Measurements from ENCODE around the gene ABCB6.
"Not testable (repeated sequence)": the region's sequence is repeated elsewhere in the genome, so short reads cannot be mapped to it uniquely, and the experiment has no call there.

Gene ABCB6

GRCh38 chr2:219218732-219219701, at the start of gene ABCB6:
TSS of gene ABCB6 (minus strand) at chr2:219218958. CDS start at chr2:219218673, 285 bp downstream.
- DNase-seq = no peak

GRCh38 chr2:219268294-219268693, 49.5 kb upstream of the ABCB6 start:
- no peak for DNase-seq

GRCh38 chr2:219266886-219267285, 48.1 kb upstream of the ABCB6 start:
- no peak for DNase-seq

GRCh38 chr2:219266232-219266631, 47.5 kb upstream of the ABCB6 start:
- no peak for DNase-seq

- no peak for DNase-seq
These were observed 42.5 kb upstream of the ABCB6 start for GRCh38 chr2:219261024-219261855.

- not testable (repeated sequence) for DNase-seq
These were observed 40.2 kb upstream of the ABCB6 start for GRCh38 chr2:219258942-219259341.

GRCh38 chr2:219254590-219255201, 35.9 kb upstream of the ABCB6 start:
- peak in 1 of 2 experiments; percentile 3 for DNase-seq

- DNase-seq = peak; percentile 2 to 9
These were observed 35.2 kb upstream of the ABCB6 start, which contains the start of gene TUBA4A for GRCh38 chr2:219253753-219254589. TSS of gene TUBA4A (minus strand) at chr2:219253918. CDS start at chr2:219253858, 60 bp downstream.

- peak in 1 of 2 experiments; percentile 1 for DNase-seq
These were observed 34.4 kb upstream of the ABCB6 start, which contains the start of gene TUBA4B for GRCh38 chr2:219252900-219253752. TSS of gene TUBA4B (plus strand) at chr2:219253243. CDS start at chr2:219253408, 165 bp downstream.

- DNase-seq = no peak
These were observed 33.8 kb upstream of the ABCB6 start for GRCh38 chr2:219252570-219252899.

GRCh38 chr2:219252084-219252483, 33.3 kb upstream of the ABCB6 start:
- DNase-seq = no peak

GRCh38 chr2:219251656-219252055, 32.9 kb upstream of the ABCB6 start:
- no peak for DNase-seq

- peak in 1 of 2 experiments; percentile 21 for DNase-seq
These were observed 31.5 kb upstream of the ABCB6 start for GRCh38 chr2:219250049-219250781.

GRCh38 chr2:219249203-219249980, 30.6 kb upstream of the ABCB6 start:
- peak; percentile 63 to 67 for DNase-seq

GRCh38 chr2:219248845-219249202, 30.1 kb upstream of the ABCB6 start:
- DNase-seq = no peak

- peak; percentile 11 to 42 for DNase-seq
These were observed 29.2 kb upstream of the ABCB6 start for GRCh38 chr2:219247678-219248642.

- DNase-seq = no peak
These were observed 27.8 kb upstream of the ABCB6 start for GRCh38 chr2:219246559-219246958.

GRCh38 chr2:219245899-219246230, 27.1 kb upstream of the ABCB6 start:
- no peak for DNase-seq

Data from Kasumi-1 (cell line).